HG03135 (cell line): ENCODE data around the gene PIGX.

ENCODE experiments used
- ATAC-seq: cut with Tn5 transposase; IDR thresholded peaks from one replicate; pipeline ENCODE4 v1.9.1; 2021; ENCODE audit warnings: mild to moderate bottlenecking, moderate library complexity; ENCODE audit not compliant: unreplicated experiment

The PIGX gene

DNA sequence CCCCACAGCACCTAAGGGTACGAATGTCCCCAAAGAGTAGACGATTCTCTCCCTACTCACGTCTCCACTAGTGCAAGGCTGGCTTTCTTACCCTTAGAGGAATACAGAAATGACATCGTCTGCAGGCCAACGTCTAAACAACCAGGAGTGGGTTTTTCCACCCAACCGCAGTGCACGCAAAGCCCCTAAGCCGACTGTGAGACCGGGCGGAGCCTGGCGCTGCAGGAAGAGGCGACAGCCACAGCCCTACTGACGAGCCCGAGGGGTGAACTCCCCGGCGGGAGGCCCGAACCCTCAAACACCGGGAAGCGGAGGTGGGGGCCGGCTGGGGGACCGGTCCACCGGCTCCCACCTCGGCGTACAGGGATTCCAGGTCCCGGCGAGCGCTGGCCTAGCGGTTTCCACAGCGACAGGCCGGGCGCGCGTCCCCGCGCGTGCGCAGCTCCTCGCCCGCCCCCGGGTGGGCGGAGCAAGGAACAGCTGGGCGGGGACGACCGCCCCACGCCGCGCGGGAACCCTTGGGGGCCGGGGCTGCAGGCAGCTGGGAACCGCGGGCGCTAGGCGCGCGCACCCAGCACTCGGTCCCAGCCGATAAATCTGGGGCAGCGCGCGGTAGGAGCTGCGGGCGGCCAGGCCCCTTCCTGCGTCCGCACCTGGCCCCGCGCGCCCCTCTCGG, at the start of gene PIGX, which contains the start of gene CEP19:
PIGX (plus strand) TSS at position 540 of the 676 bp plus-strand sequence.
CEP19 (minus strand) TSS at position 413 of the 676 bp plus-strand sequence. CDS start 3,593 bp downstream, outside the sequence.
- ATAC-seq = peak; percentile 64

DNA sequence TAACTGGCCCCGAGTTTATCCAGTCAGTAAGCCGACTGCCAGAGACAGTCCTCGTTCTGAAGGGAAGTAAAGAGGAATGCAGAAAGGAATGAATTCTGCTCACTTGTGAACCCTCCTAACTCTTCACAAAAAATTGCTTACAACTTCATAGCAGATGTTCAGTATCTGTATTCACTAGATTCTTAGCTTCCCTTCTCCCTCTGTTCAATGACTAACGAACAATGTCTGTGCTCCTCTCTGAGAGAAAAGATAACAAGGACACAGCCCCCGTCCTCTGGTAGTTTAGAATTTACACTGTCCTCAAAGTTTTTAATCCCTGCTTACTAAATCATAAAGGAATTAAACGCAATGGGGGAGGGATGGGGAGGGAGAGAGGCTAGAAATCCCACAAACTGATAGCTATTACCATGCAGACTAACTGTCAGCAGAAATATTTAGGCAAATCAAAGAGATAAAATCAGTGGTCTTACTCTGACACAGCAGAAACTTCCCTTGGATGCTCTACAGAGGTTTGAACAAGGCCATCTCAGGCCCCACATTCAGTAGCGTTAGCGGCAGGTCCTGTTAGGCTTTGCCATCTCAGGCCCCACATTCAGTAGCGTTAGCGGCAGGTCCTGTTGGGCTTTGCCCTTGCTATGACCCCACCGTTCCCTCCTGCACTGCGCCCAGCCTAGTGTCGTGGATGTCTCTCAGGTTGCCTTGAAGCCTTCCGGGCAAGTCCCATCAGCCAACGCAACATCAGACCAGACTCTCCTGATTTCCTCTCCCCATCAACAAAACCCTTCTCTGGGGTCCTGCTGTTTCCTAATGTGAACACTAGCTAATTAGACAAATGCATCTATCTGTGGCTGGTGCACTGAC, 49.2 kb upstream of the PIGX start:
- ATAC-seq = no peak

GRCh38 chr3:196666001-196666867, 45.9 kb upstream of the PIGX start:
- ATAC-seq = no peak

DNA sequence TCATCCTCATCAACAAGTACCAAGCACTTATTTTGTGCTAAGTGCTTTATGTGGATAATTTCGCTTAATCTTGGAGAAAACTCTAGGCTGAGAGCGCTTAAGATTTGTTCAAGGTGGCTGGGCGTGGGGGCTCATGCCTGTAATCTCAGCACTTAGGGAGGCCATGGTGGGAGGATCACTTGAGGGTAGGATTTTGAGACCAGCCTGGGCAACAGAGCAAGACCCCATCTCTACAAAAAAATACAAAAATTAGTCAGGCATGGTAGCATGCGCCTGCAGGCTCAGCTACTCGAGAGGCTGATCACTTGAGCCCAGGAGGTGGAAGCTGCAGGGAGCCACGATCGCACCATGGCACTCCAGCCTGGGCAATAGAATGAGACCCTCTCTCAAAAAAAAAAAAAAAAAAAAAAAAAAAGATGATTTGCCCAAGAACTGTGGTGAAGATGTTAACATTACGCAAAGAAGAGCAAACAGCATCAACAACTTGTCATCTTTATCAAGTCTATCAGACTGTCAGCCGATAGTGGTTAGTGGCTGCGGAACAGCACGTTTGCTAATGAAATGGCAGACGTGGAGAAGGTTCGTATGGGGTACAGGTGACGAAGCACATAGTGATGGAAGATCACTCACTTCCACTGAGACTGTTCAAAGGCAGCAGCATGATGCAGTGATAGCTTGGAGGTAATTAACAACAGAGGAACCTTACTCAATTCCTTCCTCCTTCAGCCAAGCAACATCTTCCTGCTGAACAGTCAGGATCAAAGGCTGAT, 44.9 kb upstream of the PIGX start:
- no peak for ATAC-seq

GRCh38 chr3:196670339-196670738, 41.8 kb upstream of the PIGX start:
- no peak for ATAC-seq

DNA sequence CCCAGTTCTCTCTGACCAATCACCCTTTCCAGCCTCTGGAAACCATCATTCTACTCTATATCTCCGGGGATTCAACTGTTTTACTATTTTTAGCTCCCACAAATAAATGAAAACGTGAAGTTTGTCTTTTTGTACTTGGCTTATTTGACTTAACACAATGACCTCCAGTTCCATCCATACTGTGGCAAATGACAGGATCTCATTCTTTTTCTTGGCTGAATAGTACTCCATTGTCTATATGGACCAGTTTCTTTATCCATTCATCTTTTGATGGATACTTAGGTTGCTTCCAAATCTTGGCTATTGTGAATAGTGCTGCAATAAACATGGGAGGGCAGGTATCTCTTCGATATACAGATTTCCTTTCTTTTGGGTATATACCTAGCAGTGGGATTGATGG, 38.5 kb upstream of the PIGX start:
- ATAC-seq = no peak

DNA sequence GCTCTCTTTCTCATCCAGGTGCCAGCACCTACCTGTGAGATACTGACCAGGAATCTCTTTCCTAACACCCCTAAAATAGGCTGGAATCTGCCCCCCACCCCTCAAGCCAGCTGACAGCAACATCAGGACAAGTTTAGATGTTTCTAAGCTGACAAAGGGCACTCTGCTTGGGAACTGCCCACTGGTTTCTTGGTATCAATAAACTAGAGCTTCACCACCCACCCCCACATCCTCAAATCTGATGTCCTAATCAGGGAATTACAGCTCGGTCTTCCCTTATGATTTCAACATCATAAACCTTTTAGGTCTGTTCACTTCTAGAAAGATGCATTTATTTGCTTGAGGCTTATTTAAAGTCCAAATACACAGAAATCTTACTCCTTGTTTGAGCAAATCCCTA, 34.8 kb upstream of the PIGX start:
- ATAC-seq = no peak

DNA sequence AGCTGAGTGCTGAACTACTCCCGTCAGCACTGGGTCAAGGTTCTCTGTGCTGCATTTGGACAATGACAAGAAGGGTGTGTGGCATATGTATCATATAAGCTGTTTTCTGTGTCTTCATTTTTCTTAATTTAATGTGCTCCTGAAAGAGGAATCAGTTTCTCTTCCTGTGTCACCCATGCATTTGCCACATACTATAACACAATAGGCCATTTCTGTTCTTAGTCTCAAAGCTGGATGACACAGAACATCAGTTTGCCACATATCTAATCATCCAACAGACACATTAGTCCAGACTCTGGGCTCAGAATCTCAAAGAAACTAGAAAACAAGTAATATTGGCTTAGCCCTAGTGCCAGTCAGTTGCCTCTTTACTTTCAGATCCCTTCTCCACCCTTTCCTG, 34.2 kb upstream of the PIGX start:
- no peak for ATAC-seq

DNA sequence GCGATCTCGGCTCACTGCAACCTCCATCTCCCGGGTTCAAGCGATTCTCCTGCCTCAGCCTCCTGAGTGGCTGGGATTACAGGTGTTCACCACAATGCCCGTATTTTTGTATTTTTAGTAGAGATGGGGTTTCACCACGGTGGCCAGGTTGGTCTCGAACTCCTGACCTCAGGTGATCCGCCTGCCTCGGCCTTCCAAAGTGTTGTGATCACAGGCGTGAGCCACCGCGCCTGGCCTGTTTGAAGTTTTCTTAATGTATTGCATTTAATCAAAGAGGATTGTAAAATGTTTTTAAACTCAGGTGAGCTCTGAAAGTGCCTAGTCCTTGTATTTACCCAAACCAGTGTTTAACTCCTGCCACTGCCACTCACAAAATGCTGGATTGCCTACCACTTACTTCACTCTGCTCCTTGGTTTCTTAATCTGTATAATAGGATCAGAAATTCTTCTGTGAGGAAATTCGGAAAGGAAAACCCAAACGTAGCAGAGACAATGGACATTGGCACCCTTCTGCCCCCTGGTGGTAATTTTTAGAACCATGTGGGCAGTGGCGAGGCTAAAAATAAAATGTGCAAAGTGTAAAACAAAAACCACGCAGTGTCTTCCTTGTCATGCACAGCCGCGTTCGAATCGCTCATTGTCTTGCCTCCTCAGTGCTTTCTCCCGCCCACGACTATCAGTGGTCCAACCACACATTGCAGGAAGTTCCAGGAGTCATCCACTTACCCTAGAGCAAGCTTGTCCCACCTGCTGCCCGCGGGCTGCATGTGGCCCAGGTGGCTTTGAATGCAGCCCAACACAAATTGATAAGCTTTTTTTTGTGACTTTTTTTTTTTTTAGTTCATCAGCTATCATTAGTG, 27.4 kb upstream of the PIGX start:
- ATAC-seq = peak; percentile 66

DNA sequence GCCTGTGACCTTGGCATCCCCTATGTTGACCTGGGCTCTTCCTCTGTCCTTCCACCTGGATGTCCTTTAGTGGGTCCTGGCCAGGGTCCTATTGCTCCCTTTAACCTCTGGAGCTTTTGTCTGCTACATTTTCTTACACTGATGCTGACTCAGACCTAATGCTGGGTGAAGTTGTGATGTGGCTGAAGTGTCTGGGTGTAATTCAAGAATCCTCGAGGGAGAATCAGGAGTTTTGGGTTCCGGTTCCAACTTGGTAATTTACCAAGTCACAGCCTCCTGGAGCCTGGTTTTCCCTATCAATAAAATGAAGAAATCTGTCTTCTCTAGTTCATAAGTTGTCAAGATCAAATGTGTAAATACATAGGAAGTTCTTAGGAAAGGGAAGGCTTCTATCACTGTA, 25.7 kb upstream of the PIGX start:
- ATAC-seq = no peak

- ATAC-seq = no peak
Measured at GRCh38 chr3:196688349-196688748, 23.8 kb upstream of the PIGX start.

DNA sequence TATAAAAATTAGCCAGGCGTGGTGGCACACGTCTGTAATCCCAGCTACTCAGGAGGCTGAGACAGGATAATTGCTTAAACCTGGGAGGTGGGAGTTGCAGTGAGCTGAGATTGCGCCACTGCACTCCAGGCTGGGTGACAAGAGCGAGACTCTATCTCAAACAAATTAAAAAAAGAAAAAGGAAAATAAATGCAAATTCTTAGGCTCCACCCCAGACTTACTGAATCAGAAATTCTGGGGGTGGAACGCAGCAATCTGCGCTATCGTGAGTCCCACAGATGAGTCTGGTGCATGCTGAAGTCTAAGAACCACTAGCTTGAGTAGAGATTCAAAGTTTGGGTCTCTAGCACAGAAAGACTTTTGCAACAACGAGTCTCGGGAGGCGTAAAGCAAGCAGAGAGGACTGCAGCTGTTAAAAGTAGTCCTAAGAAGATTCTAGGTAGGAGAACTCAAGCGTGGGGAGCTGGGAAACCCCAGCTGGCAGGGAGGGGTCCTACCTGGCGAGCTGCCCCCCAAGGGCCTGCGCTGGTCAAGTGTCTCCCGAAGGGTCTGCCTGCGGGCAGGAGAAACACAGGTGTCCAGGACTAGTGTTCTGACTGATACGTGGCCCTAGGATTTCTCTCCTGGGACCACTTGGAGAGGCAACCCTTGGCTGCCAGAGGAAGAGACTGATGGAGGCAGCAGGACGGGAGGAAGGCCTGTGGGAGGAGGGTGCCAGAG, 22.1 kb upstream of the PIGX start:
- ATAC-seq = no peak

DNA sequence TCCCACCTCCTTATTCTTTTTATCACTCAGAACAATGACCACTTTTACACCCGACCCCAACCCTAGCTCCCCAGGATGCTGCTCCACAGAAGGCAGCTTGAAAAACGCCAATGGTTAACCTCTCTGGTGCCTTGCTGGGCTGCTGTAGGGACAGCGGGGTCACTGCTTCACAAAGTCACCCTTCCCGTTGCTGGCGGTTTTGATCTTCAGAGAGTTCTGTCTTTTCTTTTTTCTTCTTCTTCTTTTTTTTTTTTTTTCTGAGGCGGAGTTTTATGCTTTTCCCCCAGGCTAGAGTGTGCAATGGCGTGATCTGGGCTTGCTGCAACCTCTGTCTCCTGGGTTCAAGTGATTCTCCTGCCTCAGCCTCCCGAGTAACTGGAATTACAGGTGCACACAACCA, 20.8 kb upstream of the PIGX start:
- no peak for ATAC-seq

DNA sequence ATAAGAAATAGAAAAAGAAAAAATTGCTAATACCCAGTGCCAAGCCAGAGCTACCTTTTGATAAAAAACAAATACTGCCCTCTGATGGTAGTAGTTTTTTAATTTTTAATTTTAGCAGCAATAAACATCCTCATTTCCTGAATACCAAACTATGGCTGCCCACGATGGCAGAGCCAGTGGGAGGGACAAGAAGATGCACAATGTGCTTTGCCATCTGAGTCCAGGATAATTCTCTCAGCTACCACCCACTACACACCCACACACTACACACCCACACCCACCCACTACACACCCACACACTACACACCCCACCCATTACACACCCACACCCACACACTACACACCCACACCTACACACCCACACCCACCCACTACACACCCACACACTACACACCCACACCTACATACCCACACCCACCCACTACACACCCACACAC, 18.0 kb upstream of the PIGX start:
- ATAC-seq = no peak

GRCh38 chr3:196694941-196695848, 17.0 kb upstream of the PIGX start:
- ATAC-seq = no peak

DNA sequence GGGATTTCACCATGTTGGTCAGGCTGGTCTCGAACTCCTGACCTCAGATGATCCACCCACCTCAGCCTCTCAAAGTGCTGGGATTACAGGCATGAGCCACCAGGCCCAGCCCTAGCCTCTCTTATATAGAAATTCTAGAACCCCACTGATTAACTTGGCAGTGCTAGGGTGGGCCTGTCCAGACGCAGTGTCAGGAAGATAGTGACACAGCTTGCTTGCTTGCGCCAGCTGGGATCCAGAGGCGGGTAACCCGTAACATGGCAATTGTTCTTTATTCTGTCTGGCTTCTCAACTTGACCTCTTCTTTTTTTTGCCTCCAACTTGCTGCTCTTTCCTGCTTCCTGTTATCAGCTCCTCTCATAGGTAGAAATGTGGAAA, 16.3 kb upstream of the PIGX start:
- ATAC-seq = no peak

GRCh38 chr3:196697270-196697669, 14.9 kb upstream of the PIGX start:
- no peak for ATAC-seq

DNA sequence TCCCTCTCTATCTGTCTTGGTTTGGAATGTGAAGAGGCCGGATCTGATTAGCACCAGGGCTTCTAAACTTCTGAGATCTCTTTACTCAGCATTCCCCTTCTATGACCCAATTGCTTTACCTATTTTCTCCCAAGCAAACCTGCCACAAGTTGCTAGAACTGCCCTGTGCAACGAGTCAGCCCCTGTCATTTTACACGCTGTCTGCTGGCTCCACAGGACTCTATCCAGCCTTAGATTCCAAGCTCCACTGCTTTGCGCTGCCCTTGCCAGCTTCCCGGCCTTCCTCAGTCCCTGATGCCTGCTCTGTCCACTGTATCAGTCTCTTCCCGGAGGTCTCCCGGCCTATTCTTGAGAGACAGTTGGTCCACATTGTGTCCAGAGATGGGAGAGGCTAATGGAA, 12.4 kb upstream of the PIGX start:
- no peak for ATAC-seq
